Neutrophil (primary cell): ENCODE measurements around the gene BRSK2.

Source experiments
- H3K27ac ChIP-seq: fragments of 200-600 bp; sonication (generic); 2 replicates; pipeline ENCODE4 v1.5.1; 2016; ENCODE audit warnings: mild to moderate bottlenecking, moderate library complexity
- H3K27me3 ChIP-seq: fragments of 200-600 bp; sonication (generic); 2 replicates; pipeline ENCODE4 v1.6.0; 2016; ENCODE audit warnings: mild to moderate bottlenecking
- H3K36me3 ChIP-seq: fragments of 200-600 bp; sonication (generic); 2 replicates; pipeline ENCODE4 v1.5.1; 2017
- H3K4me1 ChIP-seq, 2 experiments: fragments of 200-600 bp in 1 of 2; sonication (generic) in 1 of 2; 1 replicate in 1 of 2; 2 replicates in 1 of 2; pipeline versions ENCODE4 v1.5.1 to v1.6.1; 2013 to 2016; ENCODE audit warnings: low read depth in 1 of 2, low read length in 1 of 2, mild to moderate bottlenecking in 1 of 2, moderate library complexity in 1 of 2; ENCODE audit not compliant: control insufficient read depth in 1 of 2, insufficient read depth in 1 of 2
- H3K4me3 ChIP-seq, 2 experiments: fragments of 200-600 bp in 1 of 2; sonication (generic) in 1 of 2; 1 replicate in 1 of 2; 2 replicates in 1 of 2; pipeline ENCODE4 v1.5.1; 2013 to 2016; ENCODE audit warnings: low read depth in 1 of 2, low read length in 1 of 2, mild to moderate bottlenecking in 1 of 2, moderate library complexity in 1 of 2
- H3K9me3 ChIP-seq: fragments of 200-600 bp; sonication (generic); 2 replicates; pipeline ENCODE4 v1.5.1; 2016
- TF ChIP-seq, protein P1 (sequence below): fragments of 200-600 bp; sonication (generic); IDR thresholded peaks from 2 replicates; pipeline ENCODE4 v1.5.1; 2016; ENCODE audit warnings: antibody characterized with exemption

Gene BRSK2

DNA sequence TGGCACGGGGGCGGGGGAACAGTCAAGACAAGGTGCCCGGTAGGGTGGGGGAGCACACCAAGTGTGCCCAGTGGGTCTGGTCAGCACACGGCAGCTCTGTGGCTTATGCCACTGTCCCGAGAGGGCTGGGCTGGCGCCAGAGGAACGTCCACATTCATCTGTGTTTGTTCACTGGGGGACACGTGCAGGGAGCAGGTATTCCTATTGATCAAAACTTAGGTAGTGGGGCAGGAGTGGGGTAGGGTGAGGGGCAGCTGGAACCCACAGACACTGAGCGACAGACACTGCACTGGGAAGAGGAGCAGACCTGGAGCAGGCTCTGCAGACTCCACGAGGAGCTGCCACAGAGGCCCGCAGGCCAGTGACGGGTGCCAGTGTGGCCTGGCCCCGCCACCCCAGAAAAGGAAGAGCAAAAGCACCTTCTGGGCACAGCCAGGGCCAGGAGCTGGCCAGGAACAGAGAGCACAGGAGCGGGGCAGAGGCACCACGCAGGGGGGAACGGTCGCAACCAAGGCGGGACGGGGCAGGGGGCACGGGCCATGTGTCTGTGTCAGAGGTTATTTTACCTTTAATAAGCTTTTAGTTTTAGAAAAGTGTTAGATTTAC, 98.9 kb downstream of the BRSK2 start:
- Histone ChIP-seq H3K4me1 (no peaks in the 10 kb centered on the region), H3K27me3 (no peaks in the 10 kb centered on the region), H3K4me3 (no peak overlapping the region), H3K9me3 (no peaks in the 10 kb centered on the region), H3K27ac (no peak overlapping the region), H3K36me3 (no peaks in the 10 kb centered on the region)
- TF ChIP-seq, protein P1, sequence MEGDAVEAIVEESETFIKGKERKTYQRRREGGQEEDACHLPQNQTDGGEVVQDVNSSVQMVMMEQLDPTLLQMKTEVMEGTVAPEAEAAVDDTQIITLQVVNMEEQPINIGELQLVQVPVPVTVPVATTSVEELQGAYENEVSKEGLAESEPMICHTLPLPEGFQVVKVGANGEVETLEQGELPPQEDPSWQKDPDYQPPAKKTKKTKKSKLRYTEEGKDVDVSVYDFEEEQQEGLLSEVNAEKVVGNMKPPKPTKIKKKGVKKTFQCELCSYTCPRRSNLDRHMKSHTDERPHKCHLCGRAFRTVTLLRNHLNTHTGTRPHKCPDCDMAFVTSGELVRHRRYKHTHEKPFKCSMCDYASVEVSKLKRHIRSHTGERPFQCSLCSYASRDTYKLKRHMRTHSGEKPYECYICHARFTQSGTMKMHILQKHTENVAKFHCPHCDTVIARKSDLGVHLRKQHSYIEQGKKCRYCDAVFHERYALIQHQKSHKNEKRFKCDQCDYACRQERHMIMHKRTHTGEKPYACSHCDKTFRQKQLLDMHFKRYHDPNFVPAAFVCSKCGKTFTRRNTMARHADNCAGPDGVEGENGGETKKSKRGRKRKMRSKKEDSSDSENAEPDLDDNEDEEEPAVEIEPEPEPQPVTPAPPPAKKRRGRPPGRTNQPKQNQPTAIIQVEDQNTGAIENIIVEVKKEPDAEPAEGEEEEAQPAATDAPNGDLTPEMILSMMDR = no peak

DNA sequence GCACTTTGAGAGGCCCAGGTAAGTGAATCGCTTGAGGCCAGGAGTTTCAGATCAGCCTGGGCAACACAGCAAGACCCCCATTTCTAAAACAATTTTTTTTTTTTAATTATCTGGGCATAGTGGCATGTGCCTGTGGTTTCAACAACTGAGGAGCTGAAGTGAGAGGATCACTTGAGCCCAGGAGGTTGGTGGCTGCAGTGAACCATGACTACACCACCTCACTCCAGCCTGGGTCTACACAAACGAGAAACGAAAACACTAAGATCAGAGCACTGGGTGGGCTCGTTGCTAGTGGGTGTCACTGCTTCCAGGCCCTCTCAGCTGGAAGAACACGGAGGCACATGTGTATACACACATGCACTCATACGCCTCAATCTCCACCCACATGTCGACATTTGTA, 100.9 kb downstream of the BRSK2 start:
- Histone ChIP-seq H3K36me3 (no peaks in the 10 kb centered on the region), H3K4me1 (no peaks in the 10 kb centered on the region), H3K9me3 (no peaks in the 10 kb centered on the region)

DNA sequence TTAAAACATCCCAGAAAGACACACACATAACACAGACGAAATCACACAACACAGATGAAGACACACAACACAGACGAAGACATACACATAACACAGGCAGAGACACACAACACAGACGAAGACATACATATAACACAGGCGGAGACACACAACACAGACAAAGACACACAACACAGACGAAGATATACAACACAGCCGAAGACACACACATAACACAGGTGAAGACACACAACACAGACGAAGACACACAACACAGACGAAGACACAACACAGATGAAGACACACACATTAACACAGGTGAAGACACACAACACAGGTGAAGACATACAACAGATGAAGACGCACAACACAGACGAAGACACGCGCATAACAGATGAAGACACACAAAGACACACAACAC, 101.6 kb downstream of the BRSK2 start:
- Histone ChIP-seq H3K9me3 (no peaks in the 10 kb centered on the region), H3K36me3 (no peaks in the 10 kb centered on the region), H3K4me1 (no peaks in the 10 kb centered on the region), H3K27ac (no peak overlapping the region), H3K27me3 (no peaks in the 10 kb centered on the region), H3K4me3 (no peak overlapping the region)
- TF ChIP-seq, protein P1 = no peak

More for the DNA sequence above, 100.9 kb downstream of the BRSK2 start:
- Histone ChIP-seq H3K27ac (no peak overlapping the region), H3K4me3 (no peak overlapping the region), H3K27me3 (no peaks in the 10 kb centered on the region)
- TF ChIP-seq, protein P1 = no peak

DNA sequence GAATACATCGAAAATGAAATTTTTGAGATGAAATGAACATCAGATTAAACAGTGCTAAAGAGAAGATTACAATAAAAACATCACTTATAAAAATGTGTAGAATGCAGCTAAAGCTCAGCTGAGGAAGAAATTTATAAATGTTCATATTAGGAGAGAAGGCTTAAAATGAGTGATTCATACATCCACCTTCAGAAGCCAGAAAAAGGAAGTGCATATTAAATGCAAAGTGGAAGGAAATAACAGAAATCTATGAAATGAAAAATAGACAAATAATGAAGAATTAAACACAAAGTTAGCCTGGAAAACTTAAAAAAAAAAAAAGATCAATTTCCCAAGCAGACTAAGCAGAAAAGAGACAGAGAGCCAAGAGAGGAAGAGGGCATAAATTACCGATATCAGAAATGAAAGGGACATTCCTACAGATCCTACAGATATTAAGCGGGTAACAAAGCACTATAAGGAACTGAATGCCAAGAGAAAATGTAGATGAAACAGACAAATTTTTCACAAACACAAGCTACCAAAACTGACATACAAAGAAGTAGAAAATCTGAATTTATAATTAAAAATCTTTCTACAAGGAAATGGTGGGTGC, 104.0 kb downstream of the BRSK2 start:
- no peaks in the 10 kb centered on the region for H3K9me3 ChIP-seq
- no peak overlapping the region for H3K4me3 ChIP-seq
- no peaks in the 10 kb centered on the region for H3K36me3 ChIP-seq
- TF ChIP-seq, protein P1 = no peak
- H3K27me3 ChIP-seq = no peaks in the 10 kb centered on the region
- H3K4me1 ChIP-seq = no peaks in the 10 kb centered on the region
- H3K27ac ChIP-seq = no peak overlapping the region

DNA sequence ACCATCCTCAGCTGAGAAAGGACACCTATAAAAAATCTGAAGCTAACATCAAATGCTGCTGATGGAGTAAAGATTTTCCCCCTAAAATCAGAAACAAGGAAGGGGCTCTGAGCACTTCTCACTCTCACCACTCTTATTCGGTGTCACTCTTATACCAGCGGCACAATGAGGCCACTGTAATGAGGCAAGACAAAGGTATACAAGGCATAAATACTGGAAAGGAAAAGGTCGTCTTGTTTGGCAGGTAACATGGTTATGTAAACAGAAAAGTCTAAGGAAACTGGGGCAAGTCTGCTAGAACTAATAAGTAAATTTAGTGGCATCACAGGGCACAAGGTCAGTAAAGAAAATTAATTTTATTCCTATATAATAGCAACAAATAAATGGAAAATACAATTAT, 104.9 kb downstream of the BRSK2 start:
- TF ChIP-seq, protein P1 = no peak
- Histone ChIP-seq H3K4me1 (no peaks in the 10 kb centered on the region), H3K9me3 (no peaks in the 10 kb centered on the region), H3K4me3 (no peak overlapping the region), H3K36me3 (no peaks in the 10 kb centered on the region), H3K27ac (no peak overlapping the region), H3K27me3 (no peaks in the 10 kb centered on the region)
